HG03025 (cell line): ENCODE data around the gene CDC45.
"Not testable (repeated sequence)": the region's sequence is repeated elsewhere in the genome, so short reads cannot be mapped to it uniquely, and the experiment has no call there.

Source experiments
- ATAC-seq: cut with Tn5 transposase; IDR thresholded peaks from one replicate; pipeline ENCODE4 v1.9.1; 2021; ENCODE audit warnings: mild to moderate bottlenecking, moderate library complexity; ENCODE audit not compliant: unreplicated experiment, low FRiP score

The CDC45 gene

DNA sequence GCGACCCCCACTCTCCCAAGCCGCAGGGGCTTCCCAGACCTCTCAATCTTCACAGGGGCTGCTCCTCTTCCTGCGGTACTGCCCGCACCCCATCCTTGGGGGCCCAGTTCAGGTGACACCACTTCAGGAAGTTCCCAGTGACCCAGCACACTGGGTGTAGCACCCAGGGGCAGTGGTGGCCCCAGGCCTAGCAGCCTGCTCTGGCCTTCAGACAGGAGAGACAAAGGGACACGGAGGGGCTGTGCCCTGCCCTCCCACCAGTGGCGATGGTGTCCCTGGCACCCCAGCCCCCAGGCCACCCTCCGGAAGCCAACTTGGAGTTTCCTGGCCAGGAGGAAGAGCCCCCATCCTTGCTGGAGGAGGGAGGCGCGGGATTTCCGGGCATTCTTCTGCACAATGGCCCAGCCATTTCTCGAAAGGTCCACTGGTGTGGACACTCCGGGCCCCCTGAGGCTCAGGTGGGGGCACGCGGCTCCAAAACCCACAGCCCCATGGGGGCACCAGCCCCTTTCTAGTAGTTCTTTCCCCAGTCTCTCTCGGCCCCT lies 45.5 kb downstream of the CDC45 start:
- ATAC-seq, result no peak

GRCh38 chr22:19525666-19526065 lies 45.9 kb downstream of the CDC45 start:
- ATAC-seq, result no peak

- no peak for ATAC-seq
These were observed 46.5 kb downstream of the CDC45 start for GRCh38 chr22:19526076-19526701.

GRCh38 chr22:19526702-19527111 lies 47.0 kb downstream of the CDC45 start:
- no peak for ATAC-seq

GRCh38 chr22:19527321-19527721 lies 47.6 kb downstream of the CDC45 start:
- ATAC-seq, result no peak

DNA sequence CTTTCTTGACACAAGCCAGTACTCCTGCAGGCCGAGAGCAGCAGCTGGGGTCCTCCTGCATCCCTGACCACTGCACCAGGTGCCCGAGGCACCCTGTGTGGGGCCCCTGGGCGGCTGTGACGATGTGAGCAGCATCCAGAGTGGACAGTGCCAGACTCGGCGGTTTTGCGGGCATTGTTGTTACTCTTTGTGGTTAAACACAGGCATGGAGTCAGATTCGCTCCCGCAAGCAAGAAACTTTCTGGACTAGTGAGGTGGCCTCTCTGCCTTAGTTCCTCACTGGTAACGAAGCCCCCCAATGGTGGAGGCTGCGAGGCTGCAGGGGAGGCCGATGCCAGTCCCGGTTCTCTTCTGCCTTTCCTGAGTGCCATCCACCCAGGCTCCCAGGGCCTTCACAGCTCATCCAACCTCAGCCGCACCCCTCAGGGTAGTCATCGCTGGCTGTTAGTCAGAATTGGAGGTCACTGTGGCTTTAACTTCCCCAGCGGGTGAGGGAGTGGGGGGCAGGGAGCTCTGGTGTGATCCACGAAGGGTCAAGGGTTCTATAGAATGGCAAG lies 48.2 kb downstream of the CDC45 start:
- ATAC-seq, result no peak

GRCh38 chr22:19529811-19530210 lies 50.1 kb downstream of the CDC45 start:
- ATAC-seq, result no peak

- no peak for ATAC-seq
These were observed 51.0 kb downstream of the CDC45 start for GRCh38 chr22:19530751-19531150.

DNA sequence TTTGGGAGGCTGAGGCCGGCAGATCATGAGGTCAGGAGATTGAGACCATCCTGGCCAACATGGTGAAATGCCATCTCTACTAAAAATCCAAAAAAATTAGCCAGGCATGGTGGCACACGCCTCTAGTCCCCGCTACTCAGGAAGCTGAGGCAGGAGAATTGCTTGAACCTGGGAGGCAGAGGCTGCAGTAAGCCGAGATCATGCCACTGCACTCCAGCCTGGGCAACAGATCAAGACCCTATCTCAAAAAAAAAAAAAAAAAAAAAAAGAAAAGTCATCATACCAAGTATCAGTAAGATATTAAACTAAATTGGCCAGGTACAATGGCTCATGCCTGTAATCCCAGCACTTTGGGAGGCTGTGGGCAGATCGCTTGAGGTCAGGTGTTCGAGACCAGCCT lies 51.6 kb downstream of the CDC45 start:
- not testable (repeated sequence) for ATAC-seq

- no peak for ATAC-seq
These were observed 53.4 kb downstream of the CDC45 start for GRCh38 chr22:19533049-19533626.

GRCh38 chr22:19533857-19534256 lies 54.1 kb downstream of the CDC45 start:
- no peak for ATAC-seq

GRCh38 chr22:19535001-19535400 lies 55.3 kb downstream of the CDC45 start:
- no peak for ATAC-seq

GRCh38 chr22:19536564-19536963 lies 56.8 kb downstream of the CDC45 start:
- no peak for ATAC-seq

DNA sequence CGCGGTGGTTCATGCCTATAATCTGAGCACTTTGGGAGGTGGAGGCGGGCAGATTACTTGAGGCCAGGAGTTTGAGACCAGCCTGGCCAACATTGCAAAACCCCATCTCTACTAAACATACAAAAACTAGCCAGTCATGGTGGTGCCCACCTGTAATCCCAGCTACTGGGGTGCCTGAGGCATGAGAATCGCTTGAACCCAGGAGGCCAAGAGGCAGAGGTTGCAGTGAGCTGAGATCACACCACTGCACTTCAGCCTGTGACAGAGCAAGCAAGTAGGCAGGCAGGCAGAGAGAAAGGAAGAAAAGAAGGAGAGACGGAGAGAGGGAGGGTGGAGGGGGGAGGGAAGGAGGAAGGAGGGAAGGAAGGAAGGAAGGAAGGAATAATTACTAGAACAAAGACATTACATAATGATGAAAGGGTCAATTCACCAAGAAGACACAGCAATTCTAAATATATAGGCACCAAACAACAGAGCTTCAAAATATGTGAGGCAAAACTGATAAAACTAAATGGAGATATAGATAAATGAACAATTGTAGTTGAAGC lies 58.3 kb downstream of the CDC45 start:
- ATAC-seq, result no peak

GRCh38 chr22:19540394-19540793 lies 60.7 kb downstream of the CDC45 start:
- no peak for ATAC-seq

- ATAC-seq, result no peak
These were observed 64.4 kb downstream of the CDC45 start for GRCh38 chr22:19543970-19544708.

GRCh38 chr22:19545935-19546207 lies 66.2 kb downstream of the CDC45 start:
- ATAC-seq, result no peak

GRCh38 chr22:19546680-19547079 lies 67.0 kb downstream of the CDC45 start:
- ATAC-seq, result no peak

- ATAC-seq, result no peak
These were observed 67.9 kb downstream of the CDC45 start for GRCh38 chr22:19547620-19548019.

- ATAC-seq, result not testable (repeated sequence)
These were observed 68.7 kb downstream of the CDC45 start for GRCh38 chr22:19548427-19548826.

DNA sequence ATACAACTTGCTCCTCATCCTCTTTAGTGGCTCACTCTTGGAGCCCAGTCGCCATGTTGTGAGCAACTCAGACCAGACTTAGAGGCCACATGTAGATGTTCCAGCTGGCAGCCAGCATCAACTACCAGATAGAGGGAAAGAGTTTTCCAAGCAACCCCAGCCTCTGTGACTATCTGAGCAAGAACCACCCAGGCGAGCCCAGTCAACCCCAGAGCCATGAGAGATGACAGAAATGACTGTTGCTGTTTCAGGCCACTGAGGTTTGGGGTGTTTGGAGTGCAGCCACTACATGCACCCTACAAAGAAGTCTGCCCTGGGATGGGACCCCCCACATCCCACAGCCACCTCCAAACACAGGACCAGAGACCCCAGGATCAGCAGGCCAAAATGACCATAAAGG lies 69.2 kb downstream of the CDC45 start:
- ATAC-seq, result no peak
